Activated CD4-positive, alpha-beta T cell treated with anti-CD3 and anti-CD28 coated beads for 1 hour (primary cell): ENCODE results near the gene FXYD1.
A peak's percentile ranks its signal among the peaks of the same experiment; 100 is the strongest.
"Not testable (repeated sequence)": the region's sequence is repeated elsewhere in the genome, so short reads cannot be mapped to it uniquely, and the experiment has no call there.

Experiments used
- DNase-seq: peaks from one replicate; pipeline ENCODE4 v3.0.0-alpha.2; 2020

Gene FXYD1

DNA sequence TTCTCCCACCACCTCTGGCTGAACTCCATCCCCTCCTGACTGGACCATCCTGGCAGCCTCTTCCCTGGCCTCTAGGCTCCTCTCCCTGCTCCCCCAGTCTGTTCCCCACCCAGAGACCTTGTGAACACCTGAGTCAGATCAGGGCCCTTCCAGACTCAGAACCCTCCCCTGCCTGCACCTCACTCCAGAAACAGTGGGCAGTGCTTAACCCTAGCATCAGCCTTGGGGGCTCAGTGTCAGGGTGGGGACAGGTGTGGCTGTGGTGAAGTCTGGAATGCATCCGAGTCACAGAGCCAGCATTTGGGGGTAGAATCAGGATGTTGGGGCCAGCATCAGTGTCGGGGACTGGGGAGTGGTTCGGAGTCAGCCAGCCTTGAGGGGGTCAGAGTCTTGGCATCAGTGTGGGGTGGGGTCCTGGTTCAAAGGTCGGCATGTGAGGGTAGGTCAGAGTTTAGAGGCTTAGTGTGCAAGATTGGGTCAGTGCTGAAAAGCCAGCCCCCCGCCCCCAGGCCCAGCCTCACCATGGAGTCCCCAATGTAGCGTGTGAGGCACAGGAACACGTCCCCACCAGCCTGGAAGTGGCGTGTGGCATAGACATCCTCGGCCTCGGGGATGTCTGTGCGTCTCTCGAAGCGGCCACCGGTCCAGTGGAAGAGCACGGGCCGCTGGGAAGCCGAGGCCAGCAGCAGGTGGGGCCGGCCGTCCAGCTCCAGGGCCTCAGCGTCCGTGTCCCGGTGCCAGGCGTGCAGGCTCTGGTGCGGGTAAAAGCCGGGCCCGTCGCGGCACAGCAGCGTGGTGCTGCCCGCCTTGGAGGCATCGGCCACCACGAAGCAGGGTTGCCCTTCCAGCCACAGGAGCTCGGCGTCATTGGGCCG is 12.6 kb upstream of the FXYD1 start:
- DNase-seq, result no peak

DNA sequence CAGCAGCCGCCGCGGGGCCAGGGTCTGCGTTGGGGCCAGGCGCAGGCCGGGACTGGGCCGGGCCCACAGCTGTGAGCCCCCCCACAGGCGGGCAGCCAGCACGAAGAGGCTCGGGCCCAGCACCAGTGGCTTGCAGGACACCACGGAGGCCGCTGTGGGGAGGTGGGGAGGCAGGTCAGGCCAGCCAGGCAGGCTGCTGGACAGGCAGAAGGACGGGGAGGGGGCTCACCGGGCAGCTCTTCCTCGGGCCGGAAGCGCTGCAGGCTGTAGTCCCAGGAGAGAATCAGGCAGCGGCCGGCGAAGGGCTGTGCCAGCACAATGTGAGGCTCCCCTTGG is 12.0 kb upstream of the FXYD1 start:
- no peak for DNase-seq

GRCh38 chr19:35127871-35128270 is 10.8 kb upstream of the FXYD1 start:
- DNase-seq, result no peak

GRCh38 chr19:35128398-35129057 is 10.1 kb upstream of the FXYD1 start:
- DNase-seq, result no peak

DNA sequence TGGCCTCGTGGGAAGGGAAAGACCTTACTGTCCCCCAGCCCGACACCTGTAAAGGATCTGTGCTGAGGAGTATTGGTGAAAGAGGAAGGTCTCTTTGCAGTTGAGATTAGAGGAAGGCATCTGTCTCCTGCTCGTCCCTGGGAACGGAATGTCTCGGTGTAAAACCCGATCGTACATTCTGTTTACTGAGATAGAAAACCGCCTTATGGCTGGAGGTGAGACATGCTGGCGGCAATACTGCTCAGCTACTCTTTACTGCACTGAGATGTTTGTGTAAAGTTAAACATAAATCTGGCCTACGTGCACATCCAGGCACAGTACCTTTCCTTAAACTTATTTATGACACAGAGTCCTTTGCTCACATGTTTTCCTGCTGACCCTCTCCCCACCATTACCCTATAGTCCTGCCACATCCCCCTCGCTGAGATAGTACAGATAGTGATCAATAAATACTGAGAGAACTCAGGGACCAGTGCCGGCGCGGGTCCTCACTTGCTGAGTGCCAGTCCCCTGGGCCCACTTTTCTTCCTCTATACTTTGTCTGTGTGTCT is 8.8 kb upstream of the FXYD1 start:
- DNase-seq, result not testable (repeated sequence)

DNA sequence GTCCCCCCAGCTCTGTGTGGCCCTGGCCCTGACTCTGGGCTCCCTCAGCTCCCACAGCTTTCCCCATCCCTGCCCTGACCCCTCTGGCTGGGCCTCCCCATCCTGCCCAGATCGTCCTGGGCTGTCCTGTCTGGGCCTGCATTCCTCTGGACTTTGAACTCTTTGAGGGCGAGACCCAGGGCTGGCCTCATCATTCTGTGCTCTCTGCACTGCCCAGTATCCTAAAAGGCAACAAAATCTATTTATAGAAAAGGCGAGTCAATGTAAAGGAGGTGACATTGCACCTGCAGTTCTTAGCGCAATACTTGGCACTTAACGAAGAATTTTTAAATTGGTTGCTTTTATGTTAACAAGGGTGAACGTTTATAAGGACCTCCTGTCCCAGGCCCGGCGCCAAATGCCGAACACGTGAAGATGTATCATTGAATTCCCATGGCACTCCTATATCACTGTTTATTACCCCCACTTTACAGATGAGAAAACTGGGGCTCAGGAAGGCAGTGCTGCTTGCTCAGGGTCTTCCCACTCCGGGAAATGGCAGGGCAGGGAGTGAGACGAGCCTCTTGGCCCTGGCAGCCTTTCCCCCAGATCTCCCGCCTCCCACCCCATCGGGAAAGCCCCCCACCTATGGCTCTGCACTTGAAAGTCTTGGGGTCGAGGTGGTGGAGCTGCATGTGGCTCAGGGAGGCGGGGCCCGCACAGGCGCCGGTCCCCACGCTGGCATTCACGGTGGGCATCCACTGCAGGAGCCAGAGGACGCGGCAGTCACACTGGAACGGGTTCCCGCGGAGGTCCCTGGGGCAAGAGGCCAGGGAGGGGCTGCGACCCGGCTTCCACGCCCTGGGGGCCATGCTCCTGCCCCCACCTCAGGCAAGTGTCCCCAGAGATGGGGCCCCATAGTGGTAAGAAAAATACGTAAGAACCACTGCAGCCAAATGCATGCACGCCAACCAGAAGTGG is 7.6 kb upstream of the FXYD1 start:
- DNase-seq, result no peak

GRCh38 chr19:35132254-35132653 is 6.4 kb upstream of the FXYD1 start:
- DNase-seq, result no peak

DNA sequence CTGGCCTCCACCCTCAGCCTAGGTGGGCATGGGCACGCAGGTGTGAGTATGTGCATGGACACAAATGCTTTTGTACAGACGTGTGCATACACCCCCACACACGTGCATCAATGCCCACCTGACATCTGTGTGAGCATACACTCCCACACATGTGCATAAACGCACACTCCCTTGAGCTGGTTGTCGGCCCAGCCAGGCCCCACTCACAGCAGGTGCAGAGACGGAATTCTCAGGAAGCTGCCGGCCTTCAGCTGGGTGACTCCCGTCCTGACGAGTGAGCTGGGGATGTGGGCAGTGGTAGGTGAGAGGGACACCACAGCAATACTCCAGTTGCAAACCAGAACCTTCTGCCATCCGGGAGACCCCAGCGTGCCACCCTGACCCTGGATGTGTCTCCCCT is 4.8 kb upstream of the FXYD1 start:
- no peak for DNase-seq

- DNase-seq, result no peak
These were observed 3.9 kb upstream of the FXYD1 start, which contains the start of gene LGI4 for GRCh38 chr19:35134601-35135242. LGI4 (minus strand) TSS chr19:35135059; CDS start chr19:35134680, 379 bp downstream.

GRCh38 chr19:35135389-35135909 is 3.2 kb upstream of the FXYD1 start:
- DNase-seq, result peak; percentile 39

GRCh38 chr19:35136231-35136630 is 2.4 kb upstream of the FXYD1 start:
- no peak for DNase-seq

DNA sequence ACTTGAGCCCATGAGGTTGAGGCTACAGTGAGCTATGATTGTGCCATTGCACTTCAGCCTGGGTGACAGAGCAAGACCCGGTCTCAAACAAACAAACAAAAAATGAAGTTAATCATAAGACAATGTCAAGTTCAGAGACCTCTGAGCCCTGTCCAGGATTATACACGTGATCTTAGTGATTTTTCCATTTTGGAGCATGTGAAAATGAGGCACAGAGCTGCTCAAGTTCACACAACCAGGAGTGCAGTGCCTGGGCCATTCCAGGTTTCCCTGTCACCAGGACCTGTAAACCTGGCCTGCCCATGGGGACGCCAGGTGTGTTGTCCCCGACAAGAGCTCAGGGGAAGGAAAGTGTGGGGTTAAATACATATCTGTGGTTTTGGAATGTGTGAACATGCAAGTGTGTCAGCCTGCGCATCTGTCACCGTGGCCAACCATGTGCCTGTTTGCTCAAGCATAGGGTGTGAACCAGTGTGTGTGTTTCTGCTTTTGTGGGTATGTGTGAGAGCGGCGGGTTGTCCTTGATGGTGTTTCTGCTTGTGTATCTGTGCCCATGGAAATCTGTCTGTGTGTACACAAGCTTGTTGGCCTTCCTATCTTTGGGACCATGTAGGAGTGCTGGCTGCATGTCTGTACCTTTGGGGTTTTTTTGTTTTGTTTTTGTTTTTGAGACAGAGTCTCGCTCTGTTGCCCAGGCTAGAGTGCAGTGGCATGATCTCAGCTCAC is 1.5 kb upstream of the FXYD1 start:
- no peak for DNase-seq

GRCh38 chr19:35140207-35140961 is 1.8 kb downstream of the FXYD1 start:
- DNase-seq, result no peak

DNA sequence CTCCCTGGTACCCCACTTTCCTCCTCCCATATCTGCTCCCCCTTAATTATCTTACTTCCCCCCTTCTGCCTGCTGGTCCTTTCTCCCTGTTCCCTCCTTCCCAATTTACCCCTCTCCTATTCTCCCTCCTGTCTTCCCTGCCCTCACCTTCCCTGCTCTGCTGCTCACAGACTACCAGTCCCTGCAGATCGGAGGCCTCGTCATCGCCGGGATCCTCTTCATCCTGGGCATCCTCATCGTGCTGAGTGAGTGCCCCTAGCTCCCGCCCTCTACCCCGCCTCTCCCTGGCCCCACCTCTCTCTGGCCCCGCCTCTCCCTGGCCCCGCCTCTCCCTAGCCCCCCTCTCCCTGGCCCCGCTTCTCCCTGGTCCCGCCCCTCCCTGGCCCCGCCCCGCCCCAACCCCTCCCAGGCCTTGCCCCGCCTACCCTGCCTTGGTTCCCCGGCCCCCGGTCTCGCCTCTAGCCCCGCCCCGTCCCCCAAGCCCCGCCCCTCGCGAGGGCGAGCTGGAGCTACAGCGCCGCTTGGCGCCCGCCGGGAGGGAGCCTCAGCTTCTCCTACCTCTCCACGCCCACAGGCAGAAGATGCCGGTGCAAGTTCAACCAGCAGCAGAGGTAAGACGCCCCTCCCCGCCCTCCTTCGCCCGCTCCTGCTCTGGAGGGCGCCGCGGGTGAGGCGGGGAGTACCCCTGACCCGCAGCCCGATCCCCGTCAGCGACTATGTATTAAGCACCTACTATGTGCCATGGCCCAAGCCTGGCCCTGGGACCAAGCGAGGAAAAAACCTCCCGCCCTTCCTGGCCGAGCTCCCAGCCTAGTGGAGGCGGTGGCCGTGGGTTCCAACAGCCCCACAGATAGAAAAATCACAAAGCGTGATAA is 2.6 kb downstream of the FXYD1 start:
- peak; percentile 94 for DNase-seq

DNA sequence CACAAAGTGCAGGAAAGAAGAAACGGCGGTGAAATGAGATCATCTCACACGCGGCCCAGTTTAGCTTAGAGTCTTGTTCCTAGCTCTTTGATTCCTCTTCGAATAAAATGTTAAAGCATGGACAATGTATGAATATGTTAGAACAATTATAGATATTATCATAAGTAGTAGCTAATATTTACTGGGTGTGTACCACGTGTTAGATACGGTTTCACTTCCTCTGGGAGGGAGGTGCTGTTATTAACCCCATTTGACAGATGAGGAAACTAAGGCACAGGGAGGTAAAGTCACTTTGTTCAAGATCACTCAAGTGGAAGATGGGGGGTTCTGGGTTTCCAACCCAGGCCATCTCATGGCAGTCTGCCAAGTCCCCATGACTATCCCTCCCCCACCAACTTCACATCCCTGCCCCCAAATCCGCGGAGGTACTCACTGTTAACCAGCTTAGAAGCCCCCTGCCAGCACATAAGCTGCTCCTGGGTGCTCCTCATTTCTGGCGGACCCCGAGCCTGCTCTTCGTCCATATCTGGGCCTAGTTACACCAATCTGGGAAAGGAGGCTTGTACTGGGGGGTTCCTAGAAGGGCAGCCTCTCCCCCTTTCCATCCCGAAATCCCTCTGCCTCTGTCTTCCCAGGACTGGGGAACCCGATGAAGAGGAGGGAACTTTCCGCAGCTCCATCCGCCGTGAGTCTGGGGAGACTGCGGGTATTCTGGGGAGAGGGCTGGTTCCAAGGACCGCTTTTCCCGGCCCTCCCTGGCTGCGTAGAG is 3.4 kb downstream of the FXYD1 start:
- no peak for DNase-seq

GRCh38 chr19:35142606-35143230 is 4.1 kb downstream of the FXYD1 start:
- peak; percentile 66 for DNase-seq

DNA sequence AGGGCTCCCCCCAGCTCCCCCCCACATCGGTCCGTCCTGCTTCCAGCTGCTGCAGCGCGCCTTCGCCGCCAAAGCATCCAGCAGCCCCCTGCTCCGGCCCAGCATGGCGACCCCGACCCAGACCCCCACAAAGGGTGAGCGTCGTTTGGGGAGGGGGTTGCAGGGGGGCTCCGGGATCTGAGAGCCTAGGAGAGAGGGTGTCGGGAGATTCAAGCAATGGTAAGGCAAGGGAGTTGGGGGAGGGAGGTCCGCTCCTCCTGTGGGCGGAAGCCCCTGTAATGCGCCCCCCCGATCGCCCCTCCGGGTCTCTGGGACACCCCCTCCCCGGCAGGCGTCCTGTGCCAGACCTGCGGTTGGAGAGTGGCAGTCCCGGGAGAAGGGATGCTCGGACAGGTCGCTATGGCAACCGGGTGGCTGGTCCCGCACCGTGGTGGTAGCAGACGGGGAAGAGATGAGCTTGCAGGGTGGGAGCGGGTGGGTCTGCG is 4.6 kb downstream of the FXYD1 start, which contains the start of gene FXYD7:
FXYD7 (plus strand) TSS at position 25 of the 485 bp plus-strand sequence; CDS start at position 104, 79 bp downstream.
- no peak for DNase-seq

DNA sequence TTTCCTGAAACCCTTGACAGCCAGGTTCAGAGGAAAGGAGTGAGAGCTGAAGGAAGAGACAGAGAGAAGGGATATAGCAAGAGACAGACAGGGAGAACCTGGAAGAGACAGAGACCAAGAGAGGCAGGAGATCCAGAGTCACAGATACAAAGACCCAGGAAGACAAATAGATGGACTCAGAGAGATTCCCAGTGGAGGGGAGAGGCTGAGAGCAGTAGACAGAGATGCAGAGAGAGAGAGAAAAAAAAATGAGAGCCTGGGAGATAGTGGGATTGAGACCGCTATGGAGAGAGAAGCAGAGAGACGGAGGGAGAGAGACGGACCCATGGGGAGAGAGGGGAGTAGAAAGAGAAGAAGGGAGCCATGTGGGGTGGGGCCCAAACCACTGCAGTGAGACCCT is 5.2 kb downstream of the FXYD1 start:
- DNase-seq, result no peak
